Measurements from ENCODE around the gene SAC3D1.

DNA sequence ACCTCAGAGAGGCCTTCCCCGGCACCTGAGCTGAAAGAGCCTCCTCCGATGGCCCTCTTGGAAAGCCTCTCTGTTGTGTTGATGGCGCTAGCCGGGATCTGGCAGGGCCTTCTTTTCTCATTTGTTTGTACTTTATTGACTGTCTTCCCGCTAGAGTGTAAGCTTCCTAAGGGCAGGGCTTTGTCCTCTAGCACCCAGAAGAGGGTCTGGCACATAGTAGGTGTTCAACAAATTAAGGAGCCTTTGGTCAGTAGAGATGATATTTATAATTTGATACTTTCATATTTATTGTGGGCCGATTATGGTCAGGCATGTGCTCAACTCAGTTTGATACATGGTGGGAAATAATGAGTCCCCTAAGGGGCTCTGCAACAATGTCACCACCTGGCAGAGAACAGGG is 23.1 kb upstream of the SAC3D1 start:
- TF ChIP-seq POLR2AphosphoS5 (IDR thresholded peaks at IDR 0.05; ENCODE audit: borderline replicate concordance, low read depth, low read length): no peak
- TF ChIP-seq EZH2 (IDR thresholded peaks at IDR 0.05): no peak
- no peak for TF ChIP-seq FOXP2 (optimal IDR thresholded peaks at IDR 0.05; ENCODE audit: control extremely low read depth, extremely low read length, insufficient read depth)
